Measurements from ENCODE around the gene ATG4D.
"Not testable (repeated sequence)": the region's sequence is repeated elsewhere in the genome, so short reads cannot be mapped to it uniquely, and the experiment has no call there.

Gene ATG4D

GRCh38 chr19:10565567-10566407 is 22.1 kb downstream of the ATG4D start, which contains the start of gene KRI1:
Gene KRI1 (minus strand): TSS chr19:10566010. CDS start chr19:10565999, 11 bp downstream.
- no peaks in the 10 kb centered on the region for H3K27me3 Mint-ChIP-seq
- no peaks in the 10 kb centered on the region for H3K9me3 Mint-ChIP-seq
- peak; percentile 51 for ATAC-seq (replicated peaks)
- H3K27ac Mint-ChIP-seq = peak within 1 kb of the TSS; percentile 92 to 95
- peaks cover 31 to 45% of the 10 kb centered on the region in 2 donors for H3K4me1 Mint-ChIP-seq (ENCODE audit: low read depth in 2 of 2)
- H3K4me3 Mint-ChIP-seq = peak within 1 kb of the TSS; percentile 87 to 90
- peak; percentile 98 to 99 (median 99) for DNase-seq
- peaks cover 58% of the 10 kb centered on the region for H3K36me3 Mint-ChIP-seq (ENCODE audit: insufficient read depth)

GRCh38 chr19:10566408-10566657 is 22.6 kb downstream of the ATG4D start:
- peaks cover 53% of the 10 kb centered on the region for H3K36me3 Mint-ChIP-seq (ENCODE audit: insufficient read depth)
- H3K4me3 Mint-ChIP-seq = peak overlapping the region; percentile 87 to 90
- ATAC-seq (replicated peaks) (no peak), DNase-seq (no peak)
- no peaks in the 10 kb centered on the region for H3K9me3 Mint-ChIP-seq
- no peaks in the 10 kb centered on the region for H3K27me3 Mint-ChIP-seq
- peak overlapping the region; percentile 92 to 95 for H3K27ac Mint-ChIP-seq
- H3K4me1 Mint-ChIP-seq (ENCODE audit: low read depth in 2 of 2) = peaks cover 31 to 45% of the 10 kb centered on the region in 2 donors

- peak overlapping the region; percentile 92 to 95 for H3K27ac Mint-ChIP-seq
- H3K9me3 Mint-ChIP-seq = no peaks in the 10 kb centered on the region
- DNase-seq = peak; percentile 72 to 81 (median 75)
- no peaks in the 10 kb centered on the region for H3K27me3 Mint-ChIP-seq
- peak overlapping the region; percentile 87 to 90 for H3K4me3 Mint-ChIP-seq
- ATAC-seq (replicated peaks) = peak; percentile 37
- H3K4me1 Mint-ChIP-seq (ENCODE audit: low read depth in 2 of 2) = peaks cover 31 to 45% of the 10 kb centered on the region in 2 donors
- H3K36me3 Mint-ChIP-seq (ENCODE audit: insufficient read depth) = peaks cover 51% of the 10 kb centered on the region
Observed at GRCh38 chr19:10566658-10567410, 23.1 kb downstream of the ATG4D start.

GRCh38 chr19:10567656-10568055 is 24.0 kb downstream of the ATG4D start:
- H3K4me1 Mint-ChIP-seq (ENCODE audit: low read depth in 2 of 2) = peaks cover 39 to 51% of the 10 kb centered on the region in 2 donors

GRCh38 chr19:10568062-10568825 is 24.5 kb downstream of the ATG4D start:
- no peaks in the 10 kb centered on the region for H3K27me3 Mint-ChIP-seq
- peak overlapping the region; percentile 87 to 90 for H3K4me3 Mint-ChIP-seq
- H3K36me3 Mint-ChIP-seq (ENCODE audit: insufficient read depth) = peaks cover 52% of the 10 kb centered on the region
- ATAC-seq (replicated peaks) (peak; percentile 15), DNase-seq (peak in 2 of 3 experiments; percentile 51 to 56)
- no peaks in the 10 kb centered on the region for H3K9me3 Mint-ChIP-seq
- peak overlapping the region; percentile 92 to 95 for H3K27ac Mint-ChIP-seq
- H3K4me1 Mint-ChIP-seq (ENCODE audit: low read depth in 2 of 2) = peaks cover 39 to 51% of the 10 kb centered on the region in 2 donors

More at GRCh38 chr19:10567656-10568055, 24.0 kb downstream of the ATG4D start:
- H3K36me3 Mint-ChIP-seq (ENCODE audit: insufficient read depth) = peaks cover 52% of the 10 kb centered on the region
- H3K9me3 Mint-ChIP-seq = no peaks in the 10 kb centered on the region
- ATAC-seq (replicated peaks) = no peak
- H3K27me3 Mint-ChIP-seq = no peaks in the 10 kb centered on the region
- no peak for DNase-seq
- H3K4me3 Mint-ChIP-seq = peak overlapping the region; percentile 87 to 90
- H3K27ac Mint-ChIP-seq = peak overlapping the region; percentile 92 to 95

GRCh38 chr19:10568826-10569651 is 25.3 kb downstream of the ATG4D start, which contains the start of gene CDKN2D:
Gene CDKN2D (minus strand): TSS chr19:10568979. CDS start chr19:10568653, 326 bp downstream.
- ATAC-seq (replicated peaks) (peak; percentile 67), DNase-seq (peak; percentile 99 to 100 (median 100))
- Mint-ChIP-seq H3K9me3 (no peaks in the 10 kb centered on the region), H3K4me1 (ENCODE audit: low read depth in 2 of 2) (peaks cover 39 to 51% of the 10 kb centered on the region in 2 donors), H3K4me3 (peak within 1 kb of the TSS; percentile 87 to 90), H3K27ac (peak within 1 kb of the TSS; percentile 92 to 95), H3K36me3 (ENCODE audit: insufficient read depth) (peaks cover 52% of the 10 kb centered on the region), H3K27me3 (no peaks in the 10 kb centered on the region)

GRCh38 chr19:10573793-10574192 is 30.1 kb downstream of the ATG4D start:
- H3K27ac Mint-ChIP-seq; H3K4me3 Mint-ChIP-seq; ATAC-seq (replicated peaks); H3K27me3 Mint-ChIP-seq; DNase-seq; H3K9me3 Mint-ChIP-seq: not testable (repeated sequence)
- Mint-ChIP-seq H3K4me1 (ENCODE audit: low read depth in 2 of 2) (peaks cover 13 to 15% of the 10 kb centered on the region in 2 donors), H3K36me3 (ENCODE audit: insufficient read depth) (peaks cover 21% of the 10 kb centered on the region)

- Mint-ChIP-seq H3K4me3 (no peak overlapping the region), H3K27ac (no peak overlapping the region), H3K36me3 (ENCODE audit: insufficient read depth) (peaks cover 14% of the 10 kb centered on the region), H3K4me1 (ENCODE audit: low read depth in 2 of 2) (peaks cover 7 to 9% of the 10 kb centered on the region in 2 donors), H3K9me3 (no peaks in the 10 kb centered on the region), H3K27me3 (no peaks in the 10 kb centered on the region)
- no peak for DNase-seq
- no peak for ATAC-seq (replicated peaks)
Observed at GRCh38 chr19:10574462-10574861, 30.8 kb downstream of the ATG4D start.

GRCh38 chr19:10575011-10575716 is 31.5 kb downstream of the ATG4D start:
- Mint-ChIP-seq H3K27ac (no peak overlapping the region), H3K4me1 (ENCODE audit: low read depth in 2 of 2) (peaks cover 6 to 8% of the 10 kb centered on the region in 2 donors), H3K36me3 (ENCODE audit: insufficient read depth) (peaks cover 12% of the 10 kb centered on the region), H3K27me3 (no peaks in the 10 kb centered on the region), H3K4me3 (no peak overlapping the region), H3K9me3 (no peaks in the 10 kb centered on the region)
- DNase-seq = no peak
- no peak for ATAC-seq (replicated peaks)

- ATAC-seq (replicated peaks) (no peak), DNase-seq (no peak)
- H3K27ac Mint-ChIP-seq = no peak overlapping the region
- no peak overlapping the region for H3K4me3 Mint-ChIP-seq
- H3K27me3 Mint-ChIP-seq = no peaks in the 10 kb centered on the region
- H3K36me3 Mint-ChIP-seq (ENCODE audit: insufficient read depth) = peaks cover 3% of the 10 kb centered on the region
- H3K9me3 Mint-ChIP-seq = no peaks in the 10 kb centered on the region
- H3K4me1 Mint-ChIP-seq (ENCODE audit: low read depth in 2 of 2) = peaks cover 6% of the 10 kb centered on the region in 2 donors
Observed at GRCh38 chr19:10577951-10578350, 34.2 kb downstream of the ATG4D start.

GRCh38 chr19:10580979-10581631 is 37.4 kb downstream of the ATG4D start:
- Mint-ChIP-seq H3K36me3 (ENCODE audit: insufficient read depth) (peaks cover 3% of the 10 kb centered on the region), H3K27ac (no peak overlapping the region), H3K4me1 (ENCODE audit: low read depth in 2 of 2) (peaks cover 15 to 18% of the 10 kb centered on the region in 2 donors), H3K4me3 (no peak overlapping the region), H3K27me3 (no peaks in the 10 kb centered on the region), H3K9me3 (no peaks in the 10 kb centered on the region)
- DNase-seq (peak; percentile 90 to 94 (median 90)), ATAC-seq (replicated peaks) (peak; percentile 99)
